HG02943 (cell line): ENCODE measurements around the gene EDN2.

Source experiments
- ATAC-seq: cut with Tn5 transposase; IDR thresholded peaks from one replicate; pipeline ENCODE4 v1.9.1; 2021; ENCODE audit warnings: mild to moderate bottlenecking, low read depth, moderate library complexity; ENCODE audit not compliant: unreplicated experiment

The EDN2 gene

DNA sequence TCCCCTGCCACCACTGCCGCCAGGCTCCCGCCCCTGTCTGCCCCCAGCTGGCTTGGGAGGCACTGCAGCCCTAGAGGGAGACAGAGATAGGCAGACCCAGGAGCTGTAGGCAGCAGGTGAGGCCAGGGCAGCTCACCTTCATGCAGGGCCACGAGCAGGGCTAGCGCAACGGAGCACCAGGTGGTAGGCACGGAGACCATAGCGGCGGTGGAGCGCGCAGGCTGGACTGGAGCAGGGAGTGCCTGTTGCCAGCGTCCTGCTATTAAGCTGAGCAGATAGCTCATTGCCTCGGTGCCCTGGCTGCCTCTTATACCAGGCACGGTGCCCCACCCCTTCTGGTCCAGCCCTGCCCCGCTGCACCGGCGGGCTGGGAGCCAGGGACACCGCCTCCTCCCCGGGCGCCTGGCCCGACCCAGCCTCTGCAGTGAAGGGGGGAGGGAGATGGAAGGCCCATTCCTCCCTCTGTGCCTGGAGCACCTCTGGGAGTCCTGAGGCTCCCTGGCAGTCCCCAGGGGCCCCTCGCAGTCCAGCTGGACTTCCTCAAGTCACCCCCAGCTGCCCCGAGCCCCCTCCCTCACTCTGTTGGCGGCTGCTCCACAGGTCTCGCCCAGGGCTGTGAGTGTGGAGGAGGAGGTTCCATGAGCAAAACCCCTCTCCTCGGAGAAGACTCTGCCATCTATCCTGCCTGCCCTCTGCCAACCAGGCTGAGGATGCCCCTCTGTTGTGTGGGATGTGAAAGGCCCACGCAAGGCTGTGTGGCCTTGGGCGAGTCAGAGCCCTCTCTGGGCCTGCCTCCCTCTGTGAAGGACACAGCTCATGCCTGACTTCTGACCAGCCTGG is at the start of gene EDN2:
Gene EDN2 (minus strand): TSS at position 282 of the 840 bp plus-strand sequence. CDS start 82 bp downstream, at position 200.
- no peak for ATAC-seq

DNA sequence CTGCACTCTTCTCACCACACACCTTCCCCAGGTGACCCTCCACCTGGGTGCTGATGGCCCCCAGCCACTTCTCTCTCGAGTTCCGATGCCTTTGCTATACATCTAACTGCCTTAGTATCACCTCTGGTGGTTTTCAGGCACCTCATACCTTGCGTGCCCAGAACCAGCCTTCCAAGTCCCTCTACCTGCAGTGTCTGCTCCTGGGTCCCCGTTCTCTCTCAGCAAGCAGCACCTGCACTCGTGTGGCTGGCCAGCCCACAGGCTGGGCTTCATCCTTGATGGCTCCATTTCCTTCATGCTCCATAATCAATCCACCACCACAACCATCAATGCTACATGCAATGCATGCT is 49.2 kb upstream of the EDN2 start:
- no peak for ATAC-seq

DNA sequence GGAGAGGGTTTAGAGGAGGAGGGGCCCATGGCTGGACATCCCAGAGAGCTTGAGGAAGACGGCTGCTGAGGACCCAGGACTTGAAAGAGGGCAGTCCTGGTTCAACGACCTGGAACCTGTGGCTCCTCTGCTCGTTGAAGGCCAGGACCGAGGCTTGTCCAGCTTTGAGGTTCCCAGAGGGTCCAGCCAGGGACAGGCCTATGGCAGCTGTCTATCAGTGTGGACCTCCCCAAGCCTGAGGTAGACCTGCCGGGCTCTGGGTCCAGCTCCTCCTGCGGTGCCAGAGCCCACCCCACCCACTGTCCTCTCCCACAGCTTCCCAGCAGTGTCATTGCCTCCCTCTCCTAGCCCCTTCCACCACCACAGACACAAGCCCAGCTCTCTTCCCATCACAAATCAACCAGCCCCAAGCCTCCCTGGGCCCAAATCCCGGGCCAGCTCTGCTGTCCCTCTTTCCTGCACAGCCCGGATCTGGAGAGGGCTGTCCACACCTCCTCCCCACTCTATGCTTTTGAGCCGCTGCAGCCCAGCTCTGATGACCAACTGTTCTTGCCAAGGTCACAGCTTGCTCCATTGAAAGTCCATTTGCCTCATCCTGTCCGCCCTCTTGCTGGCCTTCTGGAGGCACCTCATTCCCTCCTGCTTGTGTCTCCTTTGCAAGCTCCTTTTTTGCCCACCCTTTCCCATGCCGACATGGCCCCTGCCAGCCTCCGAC is 48.7 kb upstream of the EDN2 start:
- ATAC-seq, result no peak

DNA sequence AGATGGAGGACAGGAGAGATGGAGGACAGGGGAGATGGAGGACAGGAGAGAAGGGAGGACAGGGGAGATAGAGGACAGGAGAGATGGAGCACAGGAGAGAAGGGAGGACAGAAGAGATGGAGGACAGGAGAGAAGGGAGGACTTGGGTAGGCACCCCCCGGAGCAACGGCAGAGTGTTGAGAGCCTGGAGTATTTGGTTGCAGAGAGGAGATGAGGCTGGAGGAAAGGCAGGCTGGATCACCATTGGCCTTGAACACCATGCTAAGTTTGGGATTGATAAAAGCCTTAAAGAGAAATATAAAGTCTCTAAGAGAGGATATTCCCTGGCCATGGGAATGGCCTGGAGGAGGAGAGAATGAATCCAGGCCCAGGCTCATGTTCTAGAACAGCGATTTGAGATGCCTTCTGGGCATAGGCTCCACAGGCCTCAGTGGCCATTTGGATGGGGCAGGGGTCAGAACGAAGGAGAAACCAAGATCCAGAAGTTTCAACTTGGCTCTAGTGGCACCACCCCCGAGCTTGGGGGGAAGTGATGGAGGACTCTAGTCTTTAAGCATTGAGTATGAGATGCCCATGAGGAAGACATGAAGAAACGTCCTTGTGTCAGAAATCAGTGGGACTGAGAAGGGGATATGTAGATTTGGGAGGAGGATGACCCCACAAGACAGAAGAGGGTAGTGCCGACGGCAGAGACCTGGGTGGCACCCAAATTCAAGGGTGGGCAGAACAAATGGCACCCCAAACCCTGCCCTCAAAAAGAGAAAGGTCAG is 47.9 kb upstream of the EDN2 start:
- no peak for ATAC-seq

DNA sequence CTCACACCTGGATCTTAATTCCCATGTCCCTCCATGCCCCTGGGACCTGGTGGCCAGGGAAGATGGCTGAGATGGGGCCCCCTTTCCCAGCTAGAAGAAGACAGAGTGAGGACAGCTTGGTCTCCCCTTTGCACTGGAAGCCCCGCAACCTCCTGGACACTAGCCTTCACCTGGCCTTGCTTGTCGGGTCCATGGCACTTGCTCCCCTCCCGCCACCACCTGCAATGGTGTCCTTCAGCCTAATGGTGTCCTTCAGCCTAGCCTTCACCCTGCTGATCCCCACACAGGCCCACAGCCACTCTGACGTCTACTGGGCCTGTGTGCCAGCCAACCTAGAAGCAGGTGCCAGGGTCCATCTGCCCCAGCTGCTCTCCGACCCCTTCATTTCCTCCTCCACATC is 45.9 kb upstream of the EDN2 start:
- no peak for ATAC-seq

DNA sequence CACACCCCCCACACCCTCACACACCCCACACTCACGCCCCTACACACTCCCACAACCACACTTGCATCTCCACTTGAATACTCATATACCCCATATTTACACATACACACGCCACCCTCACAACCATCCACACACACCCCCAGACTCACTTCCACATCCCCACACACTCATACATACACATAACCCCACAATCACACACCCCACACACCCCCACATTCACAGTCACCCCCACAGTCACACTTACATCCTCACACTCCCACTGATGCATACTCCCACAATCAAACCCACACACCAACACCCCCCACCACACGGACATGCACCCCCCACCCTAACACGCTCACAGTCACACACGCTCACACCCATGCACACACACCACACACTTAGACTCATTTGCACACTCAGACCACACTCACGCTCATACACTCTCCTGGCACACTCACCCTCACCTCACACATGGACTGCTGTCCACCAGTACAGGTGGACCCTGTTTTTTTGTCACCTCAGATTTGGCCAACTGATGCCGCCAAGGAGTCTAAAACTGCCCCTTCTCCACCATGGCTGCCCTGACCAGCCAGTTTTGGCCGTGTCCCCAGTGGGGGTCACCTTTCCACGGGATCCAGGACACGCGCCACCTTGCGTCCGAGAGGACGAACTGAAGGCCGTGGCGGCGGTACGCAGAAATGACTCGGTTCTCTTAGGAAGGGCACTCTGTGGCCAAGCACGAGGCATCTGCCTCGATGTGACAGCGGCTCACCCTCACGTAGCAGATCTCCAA is 45.3 kb upstream of the EDN2 start:
- ATAC-seq, result no peak

DNA sequence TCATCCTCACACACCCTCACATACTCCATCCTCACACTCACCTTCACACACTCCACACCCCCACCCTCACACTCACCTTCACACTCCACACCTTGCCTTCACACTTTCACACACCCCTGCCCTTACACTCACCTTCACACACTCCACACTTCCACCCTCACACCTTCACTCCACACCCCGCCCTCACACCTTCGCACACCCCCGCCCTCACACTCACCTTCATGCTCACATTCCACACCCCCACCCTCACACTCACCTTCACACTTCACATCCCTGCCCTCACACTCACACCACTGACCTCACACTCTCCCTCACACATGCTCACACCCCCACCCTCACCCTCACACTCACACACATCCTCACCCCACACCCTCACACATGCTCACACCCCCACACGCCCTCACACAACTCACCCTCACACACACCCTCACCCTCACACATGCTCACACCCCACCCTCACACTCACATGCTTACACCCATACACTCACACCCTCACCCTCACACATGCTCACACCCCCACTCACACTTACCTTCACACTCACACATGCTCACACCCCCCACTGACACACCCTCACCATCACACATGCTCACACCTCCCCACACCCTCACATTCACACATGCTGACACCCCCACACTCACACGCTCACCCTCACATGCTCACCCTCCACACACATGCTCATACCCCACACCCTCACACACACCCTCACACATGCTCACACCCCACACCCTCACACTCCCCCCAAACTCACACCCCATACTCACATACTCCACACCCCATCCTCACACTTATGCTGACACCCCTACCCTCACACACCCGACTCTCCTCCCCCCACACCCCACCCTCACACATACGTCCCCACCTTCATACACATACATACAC is 44.5 kb upstream of the EDN2 start:
- no peak for ATAC-seq

DNA sequence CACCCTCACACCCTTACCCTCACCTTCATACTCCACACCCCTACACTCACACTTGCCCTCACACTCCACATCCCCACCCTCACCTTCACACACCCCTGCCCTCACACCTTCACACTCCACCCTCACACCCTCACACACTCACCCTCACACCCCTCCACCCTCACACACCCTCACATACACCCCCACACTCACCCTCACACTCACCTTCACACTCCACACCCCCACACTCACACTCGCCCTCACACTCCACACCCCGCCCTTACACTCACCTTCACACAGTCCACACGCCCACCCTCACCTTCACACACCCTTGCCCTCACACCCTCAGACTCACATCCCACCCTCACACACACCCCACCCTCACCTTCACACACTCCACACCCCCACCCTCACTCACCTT is 43.6 kb upstream of the EDN2 start:
- ATAC-seq, result no peak

DNA sequence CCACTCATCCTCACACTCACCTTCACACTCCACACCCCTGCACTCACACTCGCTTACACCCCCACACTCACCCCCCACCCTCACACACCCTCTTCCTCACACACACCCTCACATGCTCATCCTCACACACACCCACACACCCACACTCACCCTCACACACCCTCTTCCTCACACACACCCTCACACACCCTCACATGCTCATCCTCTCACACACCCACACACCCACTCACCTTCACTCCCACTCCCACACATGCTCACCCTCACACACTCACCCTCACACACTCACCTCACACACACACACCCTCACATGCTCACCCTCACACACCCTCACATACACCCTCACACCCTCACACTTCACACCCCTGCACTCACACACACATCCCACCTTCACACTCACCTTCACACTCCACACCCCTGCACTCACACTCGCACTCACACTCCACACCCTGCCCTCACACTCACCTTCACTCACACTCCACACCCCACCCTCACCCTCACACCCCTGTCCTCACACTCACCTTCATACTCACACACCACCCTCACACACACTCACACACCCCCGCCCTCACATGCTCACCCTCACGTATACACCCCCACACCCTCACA is 42.6 kb upstream of the EDN2 start:
- ATAC-seq, result no peak

DNA sequence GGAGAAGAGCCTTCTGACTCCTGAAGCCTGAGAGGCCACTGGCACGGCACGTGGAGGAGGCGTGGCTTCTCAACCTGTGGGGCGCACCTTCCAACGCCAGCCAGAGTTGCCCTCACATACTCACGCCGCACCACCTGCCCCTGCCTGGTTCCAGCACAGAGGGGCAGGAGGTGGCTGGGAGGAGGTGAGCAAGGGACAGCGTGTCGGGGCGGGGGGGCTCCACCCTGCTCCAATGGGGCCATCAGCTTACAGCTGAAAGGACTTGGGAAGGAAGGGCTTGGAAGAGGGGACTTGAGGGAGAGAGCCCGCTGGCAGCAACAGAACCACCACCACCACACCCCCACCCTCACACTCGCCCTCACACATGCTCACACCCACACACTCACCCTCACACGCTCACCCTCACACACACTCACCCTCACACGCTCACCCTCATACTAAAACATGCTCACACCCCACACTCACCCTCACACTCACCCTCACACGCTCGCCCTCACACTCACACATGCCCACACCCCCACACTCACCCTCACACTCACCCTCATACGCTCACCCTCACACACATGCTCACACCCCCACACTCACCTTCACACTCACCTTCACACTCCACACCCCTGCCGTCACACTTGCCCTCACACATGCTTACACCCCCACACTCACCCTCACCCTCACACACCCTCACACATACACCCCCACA is 41.6 kb upstream of the EDN2 start:
- no peak for ATAC-seq

DNA sequence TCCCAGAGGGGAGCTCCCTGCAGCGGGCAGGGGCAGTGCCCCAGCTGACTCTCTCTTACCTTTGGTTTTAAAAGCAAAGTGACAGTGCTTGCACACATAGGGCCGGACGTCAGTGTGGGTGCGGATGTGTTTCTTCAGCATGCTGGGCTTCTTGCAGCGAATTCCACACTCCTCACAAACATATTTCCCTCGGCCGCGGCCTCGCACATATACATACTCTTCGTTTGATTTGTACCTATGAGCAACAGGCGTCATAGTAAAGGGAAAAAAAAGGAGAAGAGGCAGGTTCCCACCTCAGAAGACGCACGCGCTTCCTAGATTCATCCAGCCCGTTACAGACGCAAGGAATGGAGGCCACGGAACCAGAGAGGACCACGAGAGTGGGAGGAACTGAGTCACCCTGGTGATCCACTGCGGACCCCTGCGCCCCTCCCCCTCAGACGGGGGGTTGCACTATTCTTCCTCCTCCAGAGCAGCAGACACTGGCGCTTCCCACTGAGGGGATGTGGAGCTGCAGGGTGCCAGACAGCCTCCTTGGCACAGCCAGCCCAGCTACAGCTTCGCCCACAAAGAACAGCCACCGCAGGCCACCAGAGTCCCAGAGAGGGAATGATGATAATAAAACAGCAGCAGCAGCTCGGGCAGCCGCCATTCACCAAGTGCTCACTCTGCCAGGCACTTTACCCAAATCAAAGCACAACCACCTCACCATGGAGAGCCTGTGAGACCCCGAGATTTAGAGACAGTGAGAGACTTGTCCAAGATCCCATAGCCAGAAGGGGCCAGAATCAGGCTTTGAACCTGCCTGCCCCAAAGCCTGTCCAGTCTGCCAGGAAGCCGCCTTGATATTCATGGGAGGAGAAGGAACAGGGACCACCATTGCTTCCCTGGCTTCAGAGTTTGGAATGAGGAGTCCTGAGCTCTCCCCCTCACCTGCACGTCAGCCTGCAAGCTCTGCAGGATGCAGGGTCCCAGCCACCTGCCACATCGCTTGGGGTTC is 40.5 kb upstream of the EDN2 start:
- no peak for ATAC-seq

DNA sequence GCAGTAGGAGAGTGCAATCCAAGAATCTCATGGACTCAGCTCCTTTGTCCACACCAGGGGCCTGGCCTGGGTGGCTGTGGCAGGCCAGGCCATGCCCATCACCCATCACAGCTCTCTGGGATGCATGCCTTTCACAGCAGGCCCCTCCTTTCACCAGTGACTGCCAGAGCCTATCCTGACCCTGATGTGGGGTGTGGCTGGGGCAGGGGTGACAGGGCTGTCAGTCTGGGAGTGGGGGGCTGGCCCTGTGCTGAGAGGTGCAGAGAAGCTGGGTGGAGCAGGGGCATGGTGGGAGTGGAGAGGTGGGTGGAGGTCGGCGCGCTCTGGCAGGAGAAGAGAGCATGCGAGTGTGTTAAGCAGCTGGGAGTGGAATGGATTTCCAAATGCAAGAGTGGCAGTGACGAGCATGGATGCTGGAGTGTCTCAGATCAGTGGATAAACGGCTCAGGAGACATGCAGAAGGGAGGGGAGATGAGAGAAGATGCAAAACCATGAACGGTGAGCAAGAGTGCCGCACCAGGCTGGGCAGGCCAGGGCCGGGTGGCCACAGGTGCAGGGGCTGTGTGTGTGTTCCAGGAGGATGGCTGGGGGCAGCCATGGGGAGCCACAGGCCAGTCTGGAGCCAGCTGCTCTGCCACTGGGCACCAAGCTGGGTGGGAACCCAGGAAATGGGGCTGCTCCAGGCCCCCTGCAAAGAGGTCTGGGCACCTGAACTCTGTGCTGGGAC is 39.6 kb upstream of the EDN2 start:
- no peak for ATAC-seq

DNA sequence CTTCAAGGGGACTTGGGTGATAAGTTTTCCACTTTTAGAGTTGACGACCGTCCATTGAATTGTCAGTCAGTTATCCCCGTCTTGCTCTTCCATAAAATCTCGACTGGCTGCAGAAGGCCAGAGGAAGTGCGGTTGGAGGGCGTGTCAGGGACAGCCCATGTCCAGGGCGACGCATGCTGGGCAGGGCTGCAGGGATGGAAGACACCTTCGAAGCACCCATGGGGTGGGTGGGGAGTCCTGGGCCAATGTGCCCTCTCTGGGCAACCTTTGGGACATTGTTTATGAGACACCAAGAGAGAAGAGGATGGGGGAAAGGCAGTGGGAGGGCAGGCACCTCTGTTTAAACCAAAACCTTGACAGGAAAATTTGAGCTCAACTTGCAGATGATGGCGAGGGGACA is 38.6 kb upstream of the EDN2 start:
- ATAC-seq, result no peak

DNA sequence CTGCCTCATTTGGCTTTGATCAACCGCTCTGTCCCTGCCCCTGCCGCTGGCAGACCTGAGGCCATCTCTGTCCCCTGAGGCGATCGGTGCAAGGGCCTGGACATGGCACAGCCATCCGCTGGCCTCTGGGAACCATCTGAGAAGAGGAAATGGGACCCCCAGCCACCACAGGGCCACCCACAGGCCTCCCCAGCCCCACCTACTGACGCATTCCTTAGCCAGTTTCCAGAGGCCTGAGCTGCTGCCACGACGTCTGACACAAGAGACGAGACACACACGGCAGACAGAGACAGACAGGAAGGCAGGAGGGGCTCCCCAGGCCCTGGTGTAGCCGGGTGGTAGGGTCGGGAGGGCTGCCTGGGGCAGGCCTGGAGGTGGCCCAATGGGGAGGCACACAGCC is 37.3 kb upstream of the EDN2 start:
- no peak for ATAC-seq

DNA sequence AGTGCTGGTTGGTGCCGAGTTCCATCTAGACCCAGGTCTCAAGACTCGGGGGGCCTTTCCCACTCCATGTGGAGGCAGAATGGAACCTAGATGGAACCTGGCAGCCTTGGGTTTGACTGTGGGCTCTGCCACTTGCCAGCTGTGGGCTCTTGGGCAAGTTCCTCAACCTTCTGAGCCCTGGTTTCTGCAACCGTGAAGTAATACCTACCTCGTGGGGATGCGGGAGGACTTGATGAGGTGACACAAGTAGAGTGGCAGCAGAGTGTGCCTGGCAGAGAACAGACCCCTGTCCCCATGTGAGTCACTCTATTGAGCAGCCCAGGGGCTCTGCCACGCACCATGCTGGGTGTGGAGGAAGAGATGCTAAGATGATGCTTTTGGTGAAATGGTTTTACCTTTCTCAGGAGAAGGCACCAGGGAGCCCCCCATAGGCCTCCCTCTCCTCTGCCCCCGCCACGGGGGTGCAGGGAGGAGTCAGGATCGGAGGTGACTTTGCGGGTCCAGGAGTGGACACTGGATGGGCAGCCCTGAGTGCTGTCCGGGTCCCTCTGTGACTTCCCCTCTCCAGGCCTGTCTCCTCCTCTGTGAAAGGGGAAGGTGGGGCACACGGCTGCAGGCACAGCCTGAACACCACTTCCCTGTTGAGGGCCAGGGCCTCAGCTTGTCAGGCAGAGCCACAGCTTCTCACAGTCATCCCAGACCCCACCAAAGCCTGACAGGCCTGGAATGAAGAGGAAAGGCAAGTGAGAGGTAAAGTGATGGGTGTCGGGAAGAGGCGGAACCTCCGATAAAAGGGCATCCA is 36.7 kb upstream of the EDN2 start:
- no peak for ATAC-seq

DNA sequence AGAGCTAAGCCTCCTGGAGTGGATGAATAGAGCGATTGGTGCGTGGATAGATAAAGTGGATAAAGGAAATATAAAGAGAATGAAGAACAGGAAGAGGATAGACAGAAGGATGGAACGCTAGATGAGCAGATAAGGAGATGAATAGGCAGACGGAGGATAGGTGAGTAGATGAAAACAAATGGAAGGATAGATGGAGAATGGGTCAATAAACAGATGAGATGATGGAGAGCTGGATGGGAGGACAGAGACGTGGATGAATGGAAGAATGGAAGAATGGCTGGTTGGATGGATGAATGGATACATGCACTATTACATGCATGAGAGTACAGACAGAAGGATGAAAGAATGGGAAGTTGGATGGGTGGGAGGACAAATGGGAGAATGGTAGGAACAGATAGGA is 35.2 kb upstream of the EDN2 start:
- ATAC-seq, result no peak
